PC-3 (cell line): ENCODE data around the gene VPS35L.

Experiments used
- EZH2 ChIP-seq: fragments of 300-600 bp; sonication (generic); IDR thresholded peaks from one replicate; pipeline ENCODE4 v1.6.1; 2017; ENCODE audit warnings: antibody characterized with exemption, mild to moderate bottlenecking, low read length; ENCODE audit not compliant: unreplicated experiment
- TF ChIP-seq, protein P1 (sequence below): fragments of 300-600 bp; sonication (generic); conservative IDR thresholded peaks from 2 replicates; pipeline ENCODE4 v1.5.1; 2017; ENCODE audit warnings: antibody characterized with exemption, low read depth, mild to moderate bottlenecking, low read length

DNA sequence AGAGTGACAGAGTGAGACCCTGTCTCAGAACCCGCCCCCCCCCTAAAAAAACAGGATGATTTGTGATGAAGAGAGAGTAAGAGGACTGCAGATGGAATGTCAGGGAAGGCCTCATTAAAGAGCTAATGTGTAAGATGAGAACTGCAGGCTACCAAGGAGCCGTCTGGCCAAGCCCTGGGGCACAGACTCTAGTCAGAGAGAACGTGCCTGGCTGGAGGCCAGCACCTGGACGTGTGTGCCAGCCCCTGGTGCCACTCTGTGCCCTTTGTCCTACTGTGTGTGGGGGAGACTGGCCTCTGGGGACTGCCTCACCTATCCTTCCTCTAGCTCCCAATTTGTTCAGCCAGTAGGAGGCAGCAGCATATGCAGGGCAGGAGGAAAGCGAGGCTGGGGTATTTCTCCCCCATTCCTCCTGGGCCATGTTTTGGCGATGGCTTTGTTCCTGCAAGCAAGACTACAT, 125.4 kb downstream of the VPS35L start:
- TF ChIP-seq, protein P1, sequence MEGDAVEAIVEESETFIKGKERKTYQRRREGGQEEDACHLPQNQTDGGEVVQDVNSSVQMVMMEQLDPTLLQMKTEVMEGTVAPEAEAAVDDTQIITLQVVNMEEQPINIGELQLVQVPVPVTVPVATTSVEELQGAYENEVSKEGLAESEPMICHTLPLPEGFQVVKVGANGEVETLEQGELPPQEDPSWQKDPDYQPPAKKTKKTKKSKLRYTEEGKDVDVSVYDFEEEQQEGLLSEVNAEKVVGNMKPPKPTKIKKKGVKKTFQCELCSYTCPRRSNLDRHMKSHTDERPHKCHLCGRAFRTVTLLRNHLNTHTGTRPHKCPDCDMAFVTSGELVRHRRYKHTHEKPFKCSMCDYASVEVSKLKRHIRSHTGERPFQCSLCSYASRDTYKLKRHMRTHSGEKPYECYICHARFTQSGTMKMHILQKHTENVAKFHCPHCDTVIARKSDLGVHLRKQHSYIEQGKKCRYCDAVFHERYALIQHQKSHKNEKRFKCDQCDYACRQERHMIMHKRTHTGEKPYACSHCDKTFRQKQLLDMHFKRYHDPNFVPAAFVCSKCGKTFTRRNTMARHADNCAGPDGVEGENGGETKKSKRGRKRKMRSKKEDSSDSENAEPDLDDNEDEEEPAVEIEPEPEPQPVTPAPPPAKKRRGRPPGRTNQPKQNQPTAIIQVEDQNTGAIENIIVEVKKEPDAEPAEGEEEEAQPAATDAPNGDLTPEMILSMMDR, result peak; percentile 51; the same call in 1 of the 2 replicates
- TF ChIP-seq EZH2, result no peak
